ENCODE measurements around the gene SLC19A2. TPM values are rescaled to one million over a fixed set of nuclear protein-coding genes. Genes with fewer than 3 reads are reported as not detected.

Gene SLC19A2
- polyA plus RNA-seq, 2 of the 4 experiments (the other 2 are of a cell fraction), result 5.2 to 13.3 TPM

- ChIA-PET POLR2A (no interaction called here), CTCF (interaction anchor here (1.1 to 1.8 kb wide), 2 partner anchors 858 to 1119 kb away, joined by 3 to 5 read pairs; no protein-coding TSS in a partner anchor)
- ATAC-seq (no peak), FAIRE-seq (no peak), DNase-seq (ENCODE audit: low read depth in 1 of 2, low spot score in 1 of 2) (no peak)
- WGBS (ENCODE audit: missing lambda C conversion rate), result 55% methylated on average over 4 of the region's 4 CpGs
- Histone ChIP-seq H3K4me2 (no peak overlapping the region), H3K4me1 (no peaks in the 10 kb centered on the region), H3K27ac (no peak overlapping the region), H3K4me3 (no peak overlapping the region), H3K9me3 (peaks cover 17% of the 10 kb centered on the region; the same call in 2 of the 3 replicates)
- TF ChIP-seq EP300 (IDR thresholded peaks at IDR 0.05) (no peak), POLR2A (IDR thresholded peaks at IDR 0.05; ENCODE audit: low read length) (no peak), RFX5 (IDR thresholded peaks at IDR 0.05) (no peak), NFE2L2 (conservative IDR thresholded peaks at IDR 0.05; ENCODE audit: low read length) (no peak), PHF8 (IDR thresholded peaks at IDR 0.05; ENCODE audit: borderline replicate concordance, low read depth) (no peak), CBX2 (IDR thresholded peaks at IDR 0.05; ENCODE audit: borderline replicate concordance, low read depth) (no peak), MYC (IDR thresholded peaks at IDR 0.05; ENCODE audit: borderline replicate concordance, low read length) (no peak), SREBF2 (IDR thresholded peaks at IDR 0.05) (no peak), HOXA7 (CRISPR knock-in tag; IDR thresholded peaks at IDR 0.05) (no peak), FOSL2 (IDR thresholded peaks at IDR 0.05) (no peak), FOSL2 (CRISPR knock-in tag; IDR thresholded peaks at IDR 0.05) (no peak), ELK1 (IDR thresholded peaks at IDR 0.05; ENCODE audit: low read depth, low read length) (no peak), RNF2 (IDR thresholded peaks at IDR 0.05; ENCODE audit: borderline replicate concordance, low read depth) (no peak), CBX8 (IDR thresholded peaks at IDR 0.05) (no peak), EHF (CRISPR knock-in tag; IDR thresholded peaks at IDR 0.05) (no peak)
Observed at GRCh38 chr1:169461390-169462000, 24.2 kb downstream of the SLC19A2 start.

- no peak for DNase-seq (ENCODE audit: low read depth in 1 of 2, low spot score in 1 of 2)
- ChIA-PET CTCF (interaction anchor here (1.8 kb wide), 1 partner anchor 857 kb away, joined by 5 read pairs; no protein-coding TSS in a partner anchor), POLR2A (no interaction called here)
- WGBS (ENCODE audit: missing lambda C conversion rate), result 81% methylated on average over 35 of the region's 35 CpGs
- no peak overlapping the region for H3K27ac ChIP-seq
- peaks cover 19% of the 10 kb centered on the region; the same call in 2 of the 3 replicates for H3K9me3 ChIP-seq
- TF ChIP-seq ZC3H11A (IDR thresholded peaks at IDR 0.05) (no peak), MAX (IDR thresholded peaks at IDR 0.05) (no peak), HEYL (CRISPR knock-in tag; IDR thresholded peaks at IDR 0.05) (no peak), RFX5 (IDR thresholded peaks at IDR 0.05) (no peak), HOXB5 (CRISPR knock-in tag; IDR thresholded peaks at IDR 0.05) (no peak), ATOH8 (CRISPR knock-in tag; IDR thresholded peaks at IDR 0.05; ENCODE audit: low read depth) (no peak), EHMT2 (IDR thresholded peaks at IDR 0.05; ENCODE audit: low read depth) (no peak), MAFK (IDR thresholded peaks at IDR 0.05; ENCODE audit: partially characterized antibody) (no peak), CHD2 (IDR thresholded peaks at IDR 0.05; ENCODE audit: low read length, partially characterized antibody) (no peak), RCOR1 (IDR thresholded peaks at IDR 0.05; ENCODE audit: low read depth, low read length) (no peak), EP300 (IDR thresholded peaks at IDR 0.05) (no peak), POLR2A (IDR thresholded peaks at IDR 0.05; ENCODE audit: low read length) (no peak), HMGXB4 (CRISPR knock-in tag; IDR thresholded peaks at IDR 0.05; ENCODE audit: borderline replicate concordance) (no peak), FOXS1 (CRISPR knock-in tag; IDR thresholded peaks at IDR 0.05) (no peak)
- no peak for ATAC-seq
- FAIRE-seq, result no peak
- no peak overlapping the region for H3K4me3 ChIP-seq
- H3K4me1 ChIP-seq, result no peaks in the 10 kb centered on the region
- H3K4me2 ChIP-seq, result no peak overlapping the region
Observed at GRCh38 chr1:169460191-169460833, 25.4 kb downstream of the SLC19A2 start.

All from A549 (cell line).